Neural cell (in vitro differentiated cells): ENCODE measurements around the gene ITGAV. TPM values are rescaled to one million over a fixed set of nuclear protein-coding genes. Genes with fewer than 3 reads are reported as not detected.

Experiments
- H2AFZ ChIP-seq: fragments of 200-600, 300-800 bp; sonication (generic), shearing (Covaris generic); 2 replicates; pipeline ENCODE4 v1.6.0; 2014; ENCODE audit warnings: low read depth, mild to moderate bottlenecking, antibody characterized with exemption, low read length, moderate library complexity
- H3F3A ChIP-seq: fragments of 200-600 bp; shearing (Covaris generic); 2 replicates; pipeline ENCODE4 v1.6.1; 2016; ENCODE audit warnings: mild to moderate bottlenecking, moderate library complexity, mixed read lengths, antibody characterized with exemption, low read length; ENCODE audit not compliant: insufficient read depth, poor library complexity, severe bottlenecking
- H3K27ac ChIP-seq: fragments of 200-600, 300-800 bp; sonication (generic), shearing (Covaris generic); 2 replicates; pipeline ENCODE4 v1.5.1; 2014; ENCODE audit warnings: mild to moderate bottlenecking, low read length, moderate library complexity
- H3K27me3 ChIP-seq: fragments of 300-800, 200-600 bp; sonication (generic), shearing (Covaris generic); 2 replicates; pipeline ENCODE4 v1.6.0; 2014; ENCODE audit warnings: mild to moderate bottlenecking, low read depth, low read length, moderate library complexity; ENCODE audit not compliant: insufficient read depth
- H3K36me3 ChIP-seq: fragments of 300-800, 200-600 bp; sonication (generic), shearing (Covaris generic); 2 replicates; pipeline ENCODE4 v1.5.1; 2014; ENCODE audit warnings: mild to moderate bottlenecking, antibody characterized with exemption, low read length, moderate library complexity; ENCODE audit not compliant: insufficient read depth
- H3K4me2 ChIP-seq: fragments of 300-800, 200-600 bp; sonication (generic), shearing (Covaris generic); 2 replicates; pipeline ENCODE4 v1.6.0; 2014; ENCODE audit warnings: mild to moderate bottlenecking, low read length
- H3K4me3 ChIP-seq: fragments of 300-800, 200-600 bp; sonication (generic), shearing (Covaris generic); 2 replicates; pipeline ENCODE4 v1.5.1; 2014; ENCODE audit warnings: mild to moderate bottlenecking, low read length, moderate library complexity
- H3K79me2 ChIP-seq: fragments of 200-600 bp; shearing (Covaris generic); replicated peaks from 2 replicates; pipeline ENCODE4 v1.6.0; 2014; ENCODE audit warnings: mild to moderate bottlenecking, low read length, moderate library complexity; ENCODE audit not compliant: insufficient read depth
- H3K9ac ChIP-seq: fragments of 300-800, 200-600 bp; sonication (generic), shearing (Covaris generic); 2 replicates; pipeline ENCODE4 v1.6.1; 2016; ENCODE audit warnings: mild to moderate bottlenecking, low read length, mixed read lengths
- H3K9me2 ChIP-seq: fragments of 200-600 bp; shearing (Covaris generic); 2 replicates; pipeline ENCODE4 v1.6.1; 2016; ENCODE audit warnings: mild to moderate bottlenecking, low read length, mixed read lengths; ENCODE audit not compliant: insufficient read depth
- H3K9me3 ChIP-seq: fragments of 200-600, 300-800 bp; sonication (generic), shearing (Covaris generic); 2 replicates; pipeline ENCODE4 v1.6.1; 2016; ENCODE audit warnings: mild to moderate bottlenecking, mixed run types, low read length, moderate library complexity, mixed read lengths
- H4K20me1 ChIP-seq: fragments of 200-600 bp; shearing (Covaris generic); 2 replicates; pipeline ENCODE4 v1.6.1; 2016; ENCODE audit warnings: mild to moderate bottlenecking, mixed run types; ENCODE audit not compliant: insufficient read depth
- CTCF ChIP-seq: fragments of 450-650 bp; IDR thresholded peaks from 2 replicates; pipeline ENCODE4 v1.5.1; 2014; ENCODE audit warnings: antibody characterized with exemption, mild to moderate bottlenecking, moderate library complexity; ENCODE audit not compliant: poor library complexity, severe bottlenecking
- EP300 ChIP-seq: fragments of 450-650 bp; conservative IDR thresholded peaks from 2 replicates; pipeline ENCODE4 v1.6.1; 2014; ENCODE audit warnings: antibody characterized with exemption, mild to moderate bottlenecking, moderate library complexity; ENCODE audit not compliant: poor library complexity, severe bottlenecking
- EZH2 ChIP-seq: fragments of 200-600, 300-800 bp; shearing (Covaris generic), sonication (generic); IDR thresholded peaks from 2 replicates; pipeline ENCODE4 v1.6.1; 2014; ENCODE audit warnings: antibody characterized with exemption, low read length, borderline replicate concordance, mild to moderate bottlenecking; ENCODE audit not compliant: insufficient read depth, poor library complexity, severe bottlenecking
- MXI1 ChIP-seq: fragments of 450-650 bp; conservative IDR thresholded peaks from 2 replicates; pipeline ENCODE4 v1.6.1; 2014; ENCODE audit warnings: antibody characterized with exemption, mild to moderate bottlenecking; ENCODE audit not compliant: poor library complexity, severe bottlenecking
- POLR2AphosphoS5 ChIP-seq: IDR thresholded peaks from 2 replicates; pipeline ENCODE4 v1.6.1; 2012
- RAD21 ChIP-seq: fragments of 450-650 bp; conservative IDR thresholded peaks from 2 replicates; pipeline ENCODE4 v1.6.1; 2014; ENCODE audit warnings: antibody characterized with exemption, mild to moderate bottlenecking, moderate library complexity
- REST ChIP-seq: IDR thresholded peaks from 2 replicates; pipeline ENCODE4 v1.6.1; 2012; ENCODE audit warnings: borderline replicate concordance
- SMC3 ChIP-seq: fragments of 450-650 bp; conservative IDR thresholded peaks from 2 replicates; pipeline ENCODE4 v1.6.1; 2014; ENCODE audit warnings: antibody characterized with exemption, mild to moderate bottlenecking, moderate library complexity; ENCODE audit not compliant: poor library complexity
- TAF1 ChIP-seq: IDR thresholded peaks from 2 replicates; pipeline ENCODE4 v1.6.1; 2012; ENCODE audit warnings: low read depth
- polyA plus RNA-seq: library from polyadenylated mRNA; depleted of rRNA; stranded (reverse); fragments of >200 nt; gene quantifications from 2 replicates; pipeline ENCODE4 v1.2.3, GENCODE V29; 2014

Gene ITGAV
- polyA plus RNA-seq, 1 donor from 2014 or later, result 6.6 TPM

GRCh38 chr2:186544255-186544675, 45.6 kb upstream of the ITGAV start:
- H3K79me2 ChIP-seq, result no peaks in the 10 kb centered on the region
- no peaks in the 10 kb centered on the region for H3K36me3 ChIP-seq
- no peak overlapping the region for H2AFZ ChIP-seq
- no peaks in the 10 kb centered on the region for H3K9me3 ChIP-seq
- H3K27me3 ChIP-seq, result no peaks in the 10 kb centered on the region
- no peaks in the 10 kb centered on the region for H3K9me2 ChIP-seq
- no peak overlapping the region for H3K27ac ChIP-seq
- H3K4me3 ChIP-seq, result no peak overlapping the region
- H3K4me2 ChIP-seq, result no peak overlapping the region
- TF ChIP-seq MXI1 (no peak), SMC3 (no peak), POLR2AphosphoS5 (no peak), RAD21 (no peak), REST (no peak)
- no peaks in the 10 kb centered on the region for H4K20me1 ChIP-seq
- H3F3A ChIP-seq, result no peaks in the 10 kb centered on the region
- no peak overlapping the region for H3K9ac ChIP-seq

GRCh38 chr2:186546846-186547245, 43.0 kb upstream of the ITGAV start:
- no peaks in the 10 kb centered on the region for H3K27me3 ChIP-seq
- H3K4me3 ChIP-seq, result no peak overlapping the region
- no peak overlapping the region for H3K9ac ChIP-seq
- H3K79me2 ChIP-seq, result no peaks in the 10 kb centered on the region
- H3K27ac ChIP-seq, result no peak overlapping the region
- no peak overlapping the region for H3K4me2 ChIP-seq
- TF ChIP-seq MXI1, result no peak
- TF ChIP-seq TAF1, result no peak
- TF ChIP-seq EP300, result no peak
- no peak for TF ChIP-seq RAD21
- TF ChIP-seq EZH2, result no peak
- no peak for TF ChIP-seq REST
- no peak for TF ChIP-seq CTCF
- no peak for TF ChIP-seq POLR2AphosphoS5
- no peaks in the 10 kb centered on the region for H3K9me3 ChIP-seq
- H3K36me3 ChIP-seq, result no peaks in the 10 kb centered on the region
- no peaks in the 10 kb centered on the region for H4K20me1 ChIP-seq
- H3K9me2 ChIP-seq, result no peaks in the 10 kb centered on the region
- no peak overlapping the region for H2AFZ ChIP-seq
- no peaks in the 10 kb centered on the region for H3F3A ChIP-seq
